Hypothalamus (tissue), 51 donors: ENCODE results near the gene ARVCF.

Source experiments
- DNase-seq, 51 donors: peaks; one replicate each; lab custom pipeline; 2025; lab: John Stamatoyannopoulos, UW

ARVCF gene

GRCh38 chr22:20054485-20054884 is 37.9 kb upstream of the ARVCF start:
- no peak for DNase-seq

GRCh38 chr22:20054034-20054427 is 37.4 kb upstream of the ARVCF start:
- no peak for DNase-seq

- no peak for DNase-seq
These were observed 36.9 kb upstream of the ARVCF start for GRCh38 chr22:20053407-20054033.

- no peak for DNase-seq
These were observed 36.0 kb upstream of the ARVCF start for GRCh38 chr22:20052309-20053259.

- no peak for DNase-seq
These were observed 35.3 kb upstream of the ARVCF start for GRCh38 chr22:20051927-20052308.

GRCh38 chr22:20046730-20047129 is 30.1 kb upstream of the ARVCF start:
- DNase-seq: no peak

GRCh38 chr22:20044495-20045151 is 28.0 kb upstream of the ARVCF start:
- DNase-seq: no peak

GRCh38 chr22:20043997-20044342 is 27.3 kb upstream of the ARVCF start:
- no peak for DNase-seq

- DNase-seq: no peak
These were observed 26.7 kb upstream of the ARVCF start for GRCh38 chr22:20043057-20043996.

GRCh38 chr22:20040327-20041200 is 23.9 kb upstream of the ARVCF start:
- DNase-seq: no peak

- DNase-seq: no peak
These were observed 23.2 kb upstream of the ARVCF start for GRCh38 chr22:20039683-20040325.

GRCh38 chr22:20038574-20038973 is 22.0 kb upstream of the ARVCF start:
- DNase-seq: no peak

GRCh38 chr22:20037419-20037818 is 20.8 kb upstream of the ARVCF start:
- no peak for DNase-seq

GRCh38 chr22:20036535-20037392 is 20.1 kb upstream of the ARVCF start:
- DNase-seq: no peak

- DNase-seq: no peak
These were observed 19.5 kb upstream of the ARVCF start for GRCh38 chr22:20036084-20036482.

- DNase-seq: no peak
These were observed 18.9 kb upstream of the ARVCF start for GRCh38 chr22:20035375-20036083.

GRCh38 chr22:20034143-20034542 is 17.5 kb upstream of the ARVCF start:
- no peak for DNase-seq
